OCI-LY3 (cell line): Measurements from ENCODE around the gene EPHB2.

Experiments
- CTCF ChIP-seq: fragments of 200-600, 300-600 bp; sonication (generic); IDR thresholded peaks from 2 replicates; pipeline ENCODE4 v1.5.1; 2014; ENCODE audit warnings: antibody characterized with exemption, low read length, low read depth
- EZH2phosphoT487 ChIP-seq: fragments of 200-600 bp; shearing (Covaris generic); IDR thresholded peaks from 2 replicates; pipeline ENCODE4 v1.6.1; 2018; ENCODE audit warnings: antibody characterized with exemption, mixed run types, low read depth

- TF ChIP-seq CTCF (no peak), EZH2phosphoT487 (no peak)
Measured at GRCh38 chr1:22865736-22866135, 155.1 kb downstream of the EPHB2 start.
